Measurements from ENCODE around the gene REM2.

GRCh38 chr14:22837750-22838538, 45.1 kb upstream of the REM2 start:
- no peak for TF ChIP-seq CTCF (IDR thresholded peaks at IDR 0.05)
- TF ChIP-seq POLR2A (IDR thresholded peaks at IDR 0.05), result no peak
- peak in 2 of 3 donors; percentile 31 to 36 for TF ChIP-seq POLR2AphosphoS5 (IDR thresholded peaks at IDR 0.05)

All from stomach (tissue), 4 donors.